GM18519 (cell line): Measurements from ENCODE around the gene CAPN14.

Source experiments
- ATAC-seq: cut with Tn5 transposase; IDR thresholded peaks from one replicate; pipeline ENCODE4 v1.9.1; 2021; ENCODE audit warnings: mild to moderate bottlenecking, moderate library complexity; ENCODE audit not compliant: unreplicated experiment, low FRiP score

The CAPN14 gene

GRCh38 chr2:31150120-31150670, 67.1 kb downstream of the CAPN14 start:
- no peak for ATAC-seq

GRCh38 chr2:31148514-31148913, 68.8 kb downstream of the CAPN14 start:
- ATAC-seq = no peak

GRCh38 chr2:31147645-31148044, 69.7 kb downstream of the CAPN14 start:
- no peak for ATAC-seq

- no peak for ATAC-seq
Measured at GRCh38 chr2:31142110-31142509, 75.2 kb downstream of the CAPN14 start.

GRCh38 chr2:31141443-31142085, 75.8 kb downstream of the CAPN14 start:
- ATAC-seq = no peak

- no peak for ATAC-seq
Measured at GRCh38 chr2:31140151-31140550, 77.2 kb downstream of the CAPN14 start.

- ATAC-seq = no peak
Measured at GRCh38 chr2:31139671-31140070, 77.6 kb downstream of the CAPN14 start.

GRCh38 chr2:31138037-31138962, 79.0 kb downstream of the CAPN14 start, which contains the start of gene GALNT14:
Gene GALNT14, minus strand, starts transcription at chr2:31138440. Its CDS starts 354 bp downstream, at chr2:31138086.
- peak; percentile 21 for ATAC-seq

- no peak for ATAC-seq
Measured at GRCh38 chr2:31137211-31138036, 79.9 kb downstream of the CAPN14 start.

- ATAC-seq = no peak
Measured at GRCh38 chr2:31136732-31137131, 80.6 kb downstream of the CAPN14 start.

- ATAC-seq = no peak
Measured at GRCh38 chr2:31136000-31136399, 81.3 kb downstream of the CAPN14 start.

- no peak for ATAC-seq
Measured at GRCh38 chr2:31134480-31134879, 82.8 kb downstream of the CAPN14 start.

- no peak for ATAC-seq
Measured at GRCh38 chr2:31132786-31133185, 84.5 kb downstream of the CAPN14 start.

GRCh38 chr2:31131871-31132270, 85.4 kb downstream of the CAPN14 start:
- no peak for ATAC-seq

GRCh38 chr2:31129375-31130171, 87.7 kb downstream of the CAPN14 start:
- no peak for ATAC-seq

- ATAC-seq = no peak
Measured at GRCh38 chr2:31127931-31128330, 89.4 kb downstream of the CAPN14 start.

GRCh38 chr2:31125918-31126695, 91.2 kb downstream of the CAPN14 start:
- no peak for ATAC-seq

- ATAC-seq = no peak
Measured at GRCh38 chr2:31124904-31125303, 92.4 kb downstream of the CAPN14 start.
